Skeletal muscle tissue (tissue), 4 donors: ENCODE measurements around the gene FGF12. TPM values are rescaled to one million over a fixed set of nuclear protein-coding genes. Genes with fewer than 3 reads are reported as not detected.
A peak's percentile ranks its signal among the peaks of the same experiment; 100 is the strongest.
"Not testable (repeated sequence)": the region's sequence is repeated elsewhere in the genome, so short reads cannot be mapped to it uniquely, and the experiment has no call there.

Experiments
- H3K27ac ChIP-seq: one replicate; pipeline ENCODE4 v1.7.0; 2013; ENCODE audit warnings: mild to moderate bottlenecking, low read depth, low read length, inconsistent platforms
- H3K27me3 ChIP-seq, 3 donors: one replicate each; pipeline ENCODE4 v1.7.0; 2013; ENCODE audit warnings: low read length in 3 of 3; ENCODE audit not compliant: control insufficient read depth in 3 of 3, insufficient read depth in 3 of 3
- H3K36me3 ChIP-seq, 3 donors: one replicate each; pipeline ENCODE4 v1.7.0; 2013; ENCODE audit warnings: low read length in 3 of 3; ENCODE audit not compliant: control insufficient read depth in 3 of 3, insufficient read depth in 3 of 3
- H3K4me1 ChIP-seq, 3 donors: one replicate each; pipeline ENCODE4 v1.7.0; 2013; ENCODE audit warnings: low read length in 3 of 3, mild to moderate bottlenecking in 3 of 3; ENCODE audit not compliant: control insufficient read depth in 3 of 3, insufficient read depth in 3 of 3
- H3K4me3 ChIP-seq, 3 donors: one replicate each; pipeline ENCODE4 v1.7.0; 2013; ENCODE audit warnings: low read length in 3 of 3
- H3K9ac ChIP-seq, 3 donors: one replicate each; pipeline ENCODE4 v1.7.0; 2013; ENCODE audit warnings: low read length in 3 of 3, mild to moderate bottlenecking in 3 of 3, moderate library complexity in 2 of 3, low read depth in 1 of 3
- H3K9me3 ChIP-seq, 3 donors: one replicate each; pipeline ENCODE4 v1.7.0; 2013; ENCODE audit warnings: low read length in 3 of 3; ENCODE audit not compliant: control insufficient read depth in 3 of 3
- total RNA-seq: library from RNA; depleted of rRNA; stranded (reverse); fragments of >200 nt; gene quantifications from one replicate; pipeline ENCODE4 v1.2.3, GENCODE V29; 2014
- donor health status: Osteomylitis.

Gene FGF12
- total RNA-seq = 2.1 TPM

DNA sequence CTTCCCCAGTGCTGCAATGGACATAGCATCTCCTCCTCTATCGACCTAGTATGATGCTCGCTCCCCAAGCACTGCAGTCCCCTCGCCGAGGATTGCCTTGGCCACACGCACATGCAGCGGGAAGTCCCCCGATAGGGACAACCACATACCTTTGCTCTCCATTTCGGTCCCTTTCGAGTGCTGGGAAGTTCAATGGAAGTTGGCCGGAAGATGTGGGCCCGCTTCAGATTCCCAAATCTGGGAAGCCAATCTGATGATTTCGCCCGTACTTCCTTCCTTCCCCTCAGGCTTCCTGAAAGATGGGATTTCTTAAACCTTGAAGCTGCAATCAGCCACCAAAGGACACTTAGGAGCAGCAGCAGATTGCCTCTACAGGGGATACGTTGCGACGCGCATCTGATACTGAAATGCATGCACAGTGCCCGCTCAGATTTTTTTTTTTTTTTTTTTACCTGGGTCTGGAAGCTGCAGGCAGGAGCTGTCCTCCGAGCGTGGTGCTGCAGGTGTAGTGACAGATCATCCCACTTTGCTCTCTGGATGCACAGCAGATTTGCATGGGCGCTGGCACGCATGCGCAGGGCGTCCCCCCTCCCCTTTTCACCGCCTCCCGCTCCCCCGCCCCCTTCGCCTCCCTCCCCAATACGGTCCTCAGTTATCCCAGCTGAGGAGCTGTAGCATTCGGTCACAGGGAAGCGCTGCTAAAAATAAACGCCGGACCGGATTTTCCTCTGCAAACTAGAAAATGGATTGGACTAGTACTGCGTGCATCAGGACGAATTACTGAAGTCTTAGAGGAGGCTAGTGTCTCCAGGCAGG is at the start of gene FGF12:
FGF12 (minus strand) TSS at position 510 of the 816 bp plus-strand sequence.
- peak within 1 kb of the TSS; percentile 47 to 51 (median 49) for H3K4me3 ChIP-seq
- H3K9ac ChIP-seq = peak within 1 kb of the TSS in 1 of 3 donors; percentile 12
- H3K27me3 ChIP-seq = peaks cover 0 to 3% (median 2%) of the 10 kb centered on the region in 3 donors
- H3K27ac ChIP-seq = no peak within 1 kb of the TSS
- no peaks in the 10 kb centered on the region for H3K36me3 ChIP-seq
- H3K4me1 ChIP-seq = peaks cover 0 to 7% (median 2%) of the 10 kb centered on the region in 3 donors
- no peaks in the 10 kb centered on the region for H3K9me3 ChIP-seq

DNA sequence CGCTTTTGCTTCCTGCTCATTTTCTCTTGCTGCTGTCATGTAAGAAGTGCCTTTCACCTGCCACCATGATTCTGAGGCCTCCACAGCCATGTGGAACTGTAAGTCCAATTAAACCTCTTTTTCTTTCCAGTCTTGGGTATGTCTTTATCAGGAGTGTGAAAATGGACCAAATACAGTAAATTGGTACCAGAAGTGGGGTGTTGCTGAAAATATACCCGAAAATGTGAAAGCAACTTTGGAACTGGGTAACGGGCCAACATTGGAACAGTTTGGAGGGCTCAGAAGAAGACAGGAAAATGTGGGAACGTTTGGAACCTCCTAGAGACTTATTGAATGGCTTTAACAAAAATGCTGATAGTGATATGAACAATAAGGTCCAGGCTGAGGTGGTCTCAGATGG is 47.0 kb upstream of the FGF12 start:
- not testable (repeated sequence) for H3K9me3 ChIP-seq, H3K27me3 ChIP-seq, H3K4me3 ChIP-seq, H3K27ac ChIP-seq, H3K9ac ChIP-seq, H3K36me3 ChIP-seq, H3K4me1 ChIP-seq

DNA sequence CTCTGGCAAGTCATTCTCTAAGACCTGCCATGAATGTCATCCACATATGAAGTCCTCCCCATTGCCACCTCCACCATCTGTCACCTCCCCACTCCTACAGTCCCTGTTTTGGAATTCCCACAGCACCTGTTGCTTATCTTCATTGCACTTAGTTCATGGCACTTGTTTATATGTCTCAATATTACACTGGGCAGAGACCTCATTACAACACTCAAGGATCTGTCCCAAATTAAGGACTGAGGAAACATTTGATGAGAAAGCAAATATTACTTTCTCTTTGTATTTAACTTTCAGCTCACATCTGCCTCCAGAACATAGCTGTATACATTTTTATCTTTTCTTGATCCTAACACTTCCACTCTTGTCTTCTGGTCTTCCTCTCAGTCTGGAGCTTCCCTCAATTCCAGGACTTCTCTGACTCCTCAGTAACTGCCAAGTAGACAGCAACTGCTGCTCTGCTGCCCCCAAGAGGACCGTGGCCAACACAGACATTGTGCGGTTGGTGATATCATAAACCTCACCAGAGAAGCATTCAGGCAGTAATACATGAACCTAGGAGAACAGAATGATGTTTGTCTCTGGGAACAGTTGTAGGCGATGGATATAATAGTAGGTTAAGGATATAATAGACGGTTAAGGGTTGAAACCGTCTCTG is 45.0 kb upstream of the FGF12 start:
- H3K27me3 ChIP-seq = no peaks in the 10 kb centered on the region
- H3K27ac ChIP-seq = no peak overlapping the region
- no peaks in the 10 kb centered on the region for H3K4me1 ChIP-seq
- no peak overlapping the region for H3K4me3 ChIP-seq
- H3K9ac ChIP-seq = no peak overlapping the region
- no peaks in the 10 kb centered on the region for H3K36me3 ChIP-seq
- H3K9me3 ChIP-seq = no peaks in the 10 kb centered on the region

DNA sequence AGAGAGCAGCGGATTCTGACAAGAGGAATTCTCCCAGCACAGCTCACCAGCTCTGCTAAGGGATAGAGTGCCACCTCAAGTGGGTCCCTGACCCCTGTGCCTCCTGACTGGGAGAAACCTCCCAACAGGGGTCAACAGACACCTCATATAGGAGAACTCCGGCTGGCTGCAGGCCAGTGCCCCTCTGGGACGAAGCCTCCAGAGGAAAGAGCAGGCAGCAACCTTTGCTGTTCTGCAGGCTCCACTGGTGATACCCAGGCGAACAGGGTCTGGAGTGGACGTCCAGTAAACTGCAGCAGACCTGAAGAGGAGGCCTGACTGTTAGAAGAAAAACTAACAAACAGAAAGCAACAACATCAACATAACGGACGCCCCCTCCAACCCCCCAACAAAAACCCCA is 31.3 kb upstream of the FGF12 start:
- Histone ChIP-seq H3K4me3 (no peak overlapping the region), H3K9me3 (no peaks in the 10 kb centered on the region), H3K36me3 (no peaks in the 10 kb centered on the region), H3K9ac (no peak overlapping the region), H3K4me1 (no peaks in the 10 kb centered on the region), H3K27me3 (no peaks in the 10 kb centered on the region), H3K27ac (no peak overlapping the region)

DNA sequence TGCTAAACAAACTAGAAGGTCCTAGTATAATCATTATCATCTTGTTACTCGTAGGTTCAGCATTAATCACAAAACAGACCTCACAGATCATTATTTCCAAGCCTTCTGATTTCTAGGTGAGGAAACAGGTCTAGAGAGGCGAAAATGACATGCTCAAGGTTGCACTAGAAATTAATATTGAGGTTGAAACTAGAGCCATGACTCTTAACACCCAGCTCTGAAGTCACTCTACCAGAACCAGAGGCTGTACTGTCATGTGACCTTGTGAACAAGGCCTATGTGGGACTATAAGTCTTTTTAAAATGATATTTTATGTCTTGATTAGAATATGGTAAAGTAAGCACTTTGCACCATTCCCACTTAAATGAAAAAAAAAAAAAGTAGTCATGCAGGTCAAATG is 23.8 kb upstream of the FGF12 start:
- H3K9ac ChIP-seq = no peak overlapping the region
- peaks cover 0 to 2% (median 0%) of the 10 kb centered on the region in 3 donors for H3K27me3 ChIP-seq
- H3K4me1 ChIP-seq = no peaks in the 10 kb centered on the region
- H3K4me3 ChIP-seq = no peak overlapping the region
- no peak overlapping the region for H3K27ac ChIP-seq
- H3K36me3 ChIP-seq = no peaks in the 10 kb centered on the region
- H3K9me3 ChIP-seq = no peaks in the 10 kb centered on the region

DNA sequence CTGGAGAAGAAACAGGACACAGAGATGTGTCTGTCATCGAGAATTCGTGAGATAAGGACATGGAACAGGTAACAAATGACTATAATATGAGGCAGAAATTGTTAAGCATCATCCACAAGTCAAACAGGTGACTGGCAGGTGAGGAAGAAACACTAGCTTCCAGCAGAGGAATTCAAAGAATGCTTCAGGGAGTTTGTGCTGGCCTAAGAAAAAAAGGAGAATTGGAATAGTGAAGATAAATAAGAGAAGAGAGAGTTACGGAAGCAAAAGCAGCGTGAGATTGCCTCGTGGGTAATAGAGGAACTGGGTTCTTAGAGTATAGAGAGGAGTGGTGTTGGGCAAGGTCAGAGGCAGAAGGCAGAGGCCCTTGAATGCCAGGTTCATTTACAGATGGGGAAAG is 22.9 kb upstream of the FGF12 start:
- Histone ChIP-seq H3K36me3 (no peaks in the 10 kb centered on the region), H3K9me3 (no peaks in the 10 kb centered on the region), H3K27ac (no peak overlapping the region), H3K27me3 (peaks cover 0 to 2% (median 0%) of the 10 kb centered on the region in 3 donors), H3K4me1 (no peaks in the 10 kb centered on the region), H3K4me3 (no peak overlapping the region), H3K9ac (no peak overlapping the region)

DNA sequence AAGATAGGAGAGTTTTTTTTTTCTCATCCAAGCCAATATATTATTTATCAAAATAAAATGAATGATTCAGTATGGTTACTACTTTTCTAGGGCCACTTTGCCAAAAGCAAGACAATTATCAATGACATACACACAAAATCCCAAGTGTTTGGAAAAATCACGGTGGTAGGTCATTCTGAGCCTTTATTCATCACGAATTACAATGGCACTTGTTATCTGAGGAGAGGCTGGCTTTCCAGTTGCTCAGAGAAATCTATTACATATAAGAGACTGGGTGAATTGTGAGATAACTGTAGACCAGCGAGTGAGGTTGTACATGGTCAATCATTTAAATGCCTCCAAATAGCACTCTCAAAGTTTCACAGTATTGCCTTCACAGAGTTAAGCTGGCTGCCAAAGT is 20.4 kb upstream of the FGF12 start:
- Histone ChIP-seq H3K9ac (no peak overlapping the region), H3K27me3 (peaks cover 0 to 2% (median 0%) of the 10 kb centered on the region in 3 donors), H3K9me3 (no peaks in the 10 kb centered on the region), H3K4me3 (no peak overlapping the region), H3K36me3 (no peaks in the 10 kb centered on the region), H3K4me1 (no peaks in the 10 kb centered on the region), H3K27ac (no peak overlapping the region)

DNA sequence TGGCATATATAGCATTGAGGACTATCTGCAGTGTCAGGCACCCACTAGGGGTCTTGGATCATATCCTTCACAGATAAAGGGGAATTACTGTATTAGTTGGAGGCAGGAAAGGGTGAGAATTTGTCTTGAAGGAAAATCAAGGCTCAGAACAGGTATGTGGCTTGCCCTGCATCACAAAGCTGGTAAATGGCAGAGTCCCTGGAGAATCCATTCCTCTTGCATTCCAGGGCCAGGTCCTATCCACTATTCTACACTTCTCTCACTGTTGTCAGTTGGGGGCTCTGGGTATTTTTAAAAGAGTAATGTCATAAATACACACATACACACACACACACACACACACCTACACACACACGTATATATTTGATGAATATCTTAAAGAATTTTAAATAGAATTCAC is 19.8 kb upstream of the FGF12 start:
- H3K27me3 ChIP-seq = peaks cover 0 to 2% (median 0%) of the 10 kb centered on the region in 3 donors
- no peaks in the 10 kb centered on the region for H3K36me3 ChIP-seq
- no peaks in the 10 kb centered on the region for H3K9me3 ChIP-seq
- no peak overlapping the region for H3K4me3 ChIP-seq
- no peak overlapping the region for H3K9ac ChIP-seq
- H3K4me1 ChIP-seq = no peaks in the 10 kb centered on the region
- no peak overlapping the region for H3K27ac ChIP-seq

DNA sequence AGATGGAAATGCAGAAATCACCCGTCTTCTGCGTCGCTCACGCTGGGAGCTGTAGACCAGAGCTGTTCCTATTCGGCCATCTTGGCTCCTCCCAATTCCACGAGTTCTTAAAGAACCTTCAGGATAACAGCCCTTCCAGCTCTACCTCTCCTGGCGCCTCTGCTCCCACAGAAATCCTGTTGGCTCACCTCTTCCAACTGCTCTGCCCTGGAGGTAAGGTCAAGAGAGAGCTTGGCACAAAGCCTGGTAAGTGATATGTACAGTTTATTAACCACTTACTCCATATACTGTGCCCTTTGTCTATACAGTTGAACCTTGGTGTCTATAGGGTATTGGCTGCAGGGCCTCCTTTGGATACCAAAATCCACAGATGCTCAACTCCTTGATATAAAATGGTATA is 17.8 kb upstream of the FGF12 start:
- H3K9me3 ChIP-seq = no peaks in the 10 kb centered on the region
- no peak overlapping the region for H3K4me3 ChIP-seq
- no peaks in the 10 kb centered on the region for H3K4me1 ChIP-seq
- H3K9ac ChIP-seq = no peak overlapping the region
- H3K27ac ChIP-seq = no peak overlapping the region
- peaks cover 0 to 2% (median 0%) of the 10 kb centered on the region in 3 donors for H3K27me3 ChIP-seq
- H3K36me3 ChIP-seq = no peaks in the 10 kb centered on the region

DNA sequence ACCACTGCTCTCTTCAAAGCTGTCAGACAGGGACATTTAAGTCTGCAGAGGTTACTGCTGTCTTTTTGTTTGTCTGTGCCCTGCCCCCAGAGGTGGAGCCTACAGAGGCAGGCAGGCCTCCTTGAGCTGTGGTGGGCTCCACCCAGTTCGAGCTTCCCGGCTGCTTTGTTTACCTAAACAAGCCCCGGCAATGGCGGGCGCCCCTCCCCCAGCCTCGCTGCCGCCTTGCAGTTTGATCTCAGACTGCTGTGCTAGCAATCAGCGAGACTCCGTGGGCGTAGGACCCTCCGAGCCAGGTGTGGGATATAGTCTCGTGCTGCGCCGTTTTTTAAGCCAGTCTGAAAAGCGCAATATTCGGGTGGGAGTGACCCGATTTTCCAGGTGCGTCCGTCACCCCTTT is 17.3 kb upstream of the FGF12 start:
- H3K36me3 ChIP-seq, H3K9ac ChIP-seq, H3K27me3 ChIP-seq, H3K9me3 ChIP-seq, H3K4me1 ChIP-seq, H3K27ac ChIP-seq, H3K4me3 ChIP-seq: not testable (repeated sequence)
